Tracheal epithelial cell (primary cell): Measurements from ENCODE around the gene ZNF17. TPM values are rescaled to one million over a fixed set of nuclear protein-coding genes. Genes with fewer than 3 reads are reported as not detected.

Experiments used
- total RNA-seq: library from RNA; depleted of rRNA; stranded (reverse); fragments of >200 nt; gene quantifications from 2 replicates; pipeline ENCODE4 v1.2.1, GENCODE V29; 2014

The ZNF17 gene
- total RNA-seq = 6.8 and 8.0 TPM in 2 replicates

GRCh38 chr19:57410877-57411671 lies at the start of gene ZNF17:
Gene ZNF17, plus strand, starts transcription at chr19:57411161. Its CDS starts 2,455 bp downstream, at chr19:57413616.

GRCh38 chr19:57362997-57363687 lies 47.8 kb upstream of the ZNF17 start, which contains the start of the genes TRAPPC2B and ZNF547:
Gene TRAPPC2B, plus strand, starts transcription at chr19:57363551. Its CDS starts 1,283 bp downstream, at chr19:57364834.
Gene ZNF547, plus strand, starts transcription at chr19:57363551. Its CDS starts 5,005 bp downstream, at chr19:57368556.

GRCh38 chr19:57389730-57390598 lies 21.0 kb upstream of the ZNF17 start, which contains the start of gene ZNF548:
Gene ZNF548, plus strand, starts transcription at chr19:57389854. Its CDS starts 246 bp downstream, at chr19:57390100.

GRCh38 chr19:57435062-57435978 lies 24.4 kb downstream of the ZNF17 start, which contains the start of gene ZNF749:
Gene ZNF749, plus strand, starts transcription at chr19:57435325. Its CDS starts 254 bp downstream, at chr19:57435579.

Other genes starting within 250 kb of the ZNF17 start
- not detected in 2 replicates for gene DUXA, start 243.7 kb upstream of the ZNF17 start, total RNA-seq
- gene ZNF264, start 219.7 kb upstream of the ZNF17 start, total RNA-seq = 46.5 and 70.4 TPM in 2 replicates
- 0.48 and 0.85 TPM in 2 replicates for gene AURKC, start 180.1 kb upstream of the ZNF17 start, total RNA-seq
- 26.4 and 30.8 TPM in 2 replicates for gene ZNF805, start 170.5 kb upstream of the ZNF17 start, total RNA-seq
- 97.6 and 134 TPM in 2 replicates for gene ZNF460, start 130.7 kb upstream of the ZNF17 start, total RNA-seq
- gene ZNF543, start 90.7 kb upstream of the ZNF17 start, total RNA-seq = 10.4 and 11.3 TPM in 2 replicates
- 8.9 and 10.9 TPM in 2 replicates for gene ZNF304, start 59.9 kb upstream of the ZNF17 start, total RNA-seq
- 13.0 and 18.3 TPM in 2 replicates for gene TRAPPC2B, start 47.6 kb upstream of the ZNF17 start, total RNA-seq
- gene ZNF547, start 47.6 kb upstream of the ZNF17 start, total RNA-seq = 1.3 and 3.1 TPM in 2 replicates
- 16.9 and 26.2 TPM in 2 replicates for gene ZNF548, start 21.3 kb upstream of the ZNF17 start, total RNA-seq
- 15.3 and 20.0 TPM in 2 replicates for gene ZNF749, start 24.2 kb downstream of the ZNF17 start, total RNA-seq
- gene VN1R1, start 46.0 kb downstream of the ZNF17 start, total RNA-seq = 0.21 and 0.24 TPM in 2 replicates
- 13.7 and 14.1 TPM in 2 replicates for gene ZNF772, start 66.4 kb downstream of the ZNF17 start, total RNA-seq
- 12.3 and 20.5 TPM in 2 replicates for gene ZNF419, start 76.6 kb downstream of the ZNF17 start, total RNA-seq
- gene ZNF773, start 88.8 kb downstream of the ZNF17 start, total RNA-seq = 16.9 and 17.7 TPM in 2 replicates
- gene ZNF549, start 116.2 kb downstream of the ZNF17 start, total RNA-seq = 4.6 and 6.8 TPM in 2 replicates
- 7.0 and 8.2 TPM in 2 replicates for gene ZNF550, start 148.7 kb downstream of the ZNF17 start, total RNA-seq
- gene ZNF416, start 167.8 kb downstream of the ZNF17 start, total RNA-seq = 4.3 and 6.0 TPM in 2 replicates
- gene ZIK1, start 173.0 kb downstream of the ZNF17 start, total RNA-seq = 3.9 and 5.3 TPM in 2 replicates
- 2.1 and 3.1 TPM in 2 replicates for gene ZNF530, start 188.7 kb downstream of the ZNF17 start, total RNA-seq
- 13.7 and 18.8 TPM in 2 replicates for gene ZNF134, start 203.1 kb downstream of the ZNF17 start, total RNA-seq
- 11.1 and 11.9 TPM in 2 replicates for gene ZNF211, start 222.0 kb downstream of the ZNF17 start, total RNA-seq